K562 (cell line): ENCODE data around the gene PAF1. TPM values are rescaled to one million over a fixed set of nuclear protein-coding genes. Genes with fewer than 3 reads are reported as not detected.

Experiments used
- ADNP ChIP-seq: fragments of 200-800 bp; sonication (Bioruptor generic); IDR thresholded peaks from 2 replicates; pipeline ENCODE4 v1.6.1; 2016; ENCODE audit warnings: missing genetic modification characterization, missing compliant biosample characterization
- CEBPG ChIP-seq, 3 experiments: fragments of 200-800 bp in 1 of 3; sonication (Bioruptor generic) in 1 of 3; sonication (generic) in 1 of 3; formaldehyde crosslinking in 1 of 3; IDR thresholded peaks in 2 of 3; conservative IDR thresholded peaks in 1 of 3; 2 replicates each; pipeline versions ENCODE4 v1.6.1 to v1.8.0; 2016 to 2022; ENCODE audit warnings: missing compliant biosample characterization in 2 of 3, missing genetic modification characterization in 2 of 3, mild to moderate bottlenecking in 1 of 3, missing genetic modification reagents in 1 of 3
- FOXJ2 ChIP-seq: fragments of 200-800 bp; sonication (Bioruptor generic); IDR thresholded peaks from 2 replicates; pipeline ENCODE4 v1.6.1; 2016; ENCODE audit warnings: missing genetic modification characterization, missing compliant biosample characterization
- HMG20A ChIP-seq: fragments of 450-650 bp; formaldehyde crosslinking; conservative IDR thresholded peaks from 2 replicates; pipeline ENCODE4 v1.4.0; 2020; ENCODE audit warnings: mild to moderate bottlenecking, mixed read lengths
- HNRNPK ChIP-seq: fragments of 200-400 bp; formaldehyde crosslinking; IDR thresholded peaks from one replicate; pipeline ENCODE4 v1.6.1; 2018; ENCODE audit warnings: mild to moderate bottlenecking, low read depth, low read length; ENCODE audit not compliant: poor library complexity, severe bottlenecking
- KLF10 ChIP-seq: fragments of 250-450 bp; sonication (Bioruptor Pico); IDR thresholded peaks from 2 replicates; pipeline ENCODE4 v1.6.1; 2021; ENCODE audit warnings: matching md5 sums
- LEF1 ChIP-seq: fragments of 450-650 bp; IDR thresholded peaks from 2 replicates; pipeline ENCODE4 v1.6.1; 2016; ENCODE audit warnings: mild to moderate bottlenecking
- NR2C2 ChIP-seq, 2 experiments: fragments of 200-800 bp in 1 of 2; sonication (Bioruptor generic) in 1 of 2; sonication (generic) in 1 of 2; formaldehyde crosslinking in 1 of 2; IDR thresholded peaks; 2 replicates each; pipeline versions ENCODE4 v1.6.1 to v1.8.0; 2016 to 2022; ENCODE audit warnings: mild to moderate bottlenecking in 1 of 2, missing compliant biosample characterization in 1 of 2, missing genetic modification characterization in 1 of 2, missing genetic modification reagents in 1 of 2
- SAFB ChIP-seq: fragments of 200-400 bp; formaldehyde crosslinking; IDR thresholded peaks from 2 replicates; pipeline ENCODE4 v1.6.1; 2017; ENCODE audit warnings: low read depth, low read length, borderline replicate concordance
- SRSF1 ChIP-seq: fragments of 200-400 bp; formaldehyde crosslinking; IDR thresholded peaks from 2 replicates; pipeline ENCODE4 v1.6.1; 2017; ENCODE audit warnings: mild to moderate bottlenecking, low read depth, low read length, moderate library complexity
- ZNF431 ChIP-seq: sonication (generic); formaldehyde crosslinking; IDR thresholded peaks from 2 replicates; pipeline ENCODE4 v1.8.0; 2022; ENCODE audit warnings: mild to moderate bottlenecking, missing genetic modification reagents
- ZNF707 ChIP-seq: fragments of 250-450 bp; sonication (Bioruptor Pico); conservative IDR thresholded peaks from 2 replicates; pipeline ENCODE4 v1.8.0; 2022; ENCODE audit warnings: inconsistent platforms, mild to moderate bottlenecking, moderate library complexity
- polyA plus RNA-seq, 8 experiments: library from polyadenylated mRNA; depleted of rRNA in 4 of 8; stranded (reverse) in 5 of 8; unstranded in 3 of 8; fragments of >200 nt; fragmentation: Nextera tagmentation in 2 of 8; fragmentation: Illumina TruSeq in 1 of 8; extraction: Ambion mirVana in 2 of 8; extraction: Trizol in 1 of 8; gene quantifications; 2 replicates each; pipeline versions ENCODE4 v1.2.1 to v1.2.3, GENCODE V29; 2011 to 2014; ENCODE audit warnings: inconsistent platforms in 1 of 8, missing spikeins in 1 of 8
- total RNA-seq, 7 experiments: library from RNA; depleted of rRNA in 6 of 7; stranded (reverse); fragments of >200 nt in 6 of 7; fragmentation: Illumina TruSeq in 2 of 7; extraction: Trizol in 2 of 7; gene quantifications; 2 replicates each; pipeline versions ENCODE4 v1.2.1 to v1.2.3, GENCODE V29; 2011 to 2021; ENCODE audit warnings: low replicate concordance in 1 of 7
- TF ChIP-seq, protein P1 (sequence below): sonication (generic); formaldehyde crosslinking; IDR thresholded peaks from 2 replicates; pipeline ENCODE4 v1.8.1; 2023; ENCODE audit warnings: mild to moderate bottlenecking, missing genetic modification reagents
- TF ChIP-seq, protein P2 (sequence below): sonication (generic); formaldehyde crosslinking; IDR thresholded peaks from 2 replicates; pipeline ENCODE4 v1.8.0; 2022; ENCODE audit warnings: mild to moderate bottlenecking, missing genetic modification reagents
- TF ChIP-seq, protein P3 (sequence below): IDR thresholded peaks from 3 replicates; pipeline ENCODE4 v1.6.1; 2011; ENCODE audit warnings: borderline replicate concordance, mild to moderate bottlenecking; ENCODE audit not compliant: insufficient read length, insufficient read depth
- TF ChIP-seq, protein P4 (sequence below): fragments of 450-650 bp; IDR thresholded peaks from 2 replicates; pipeline ENCODE4 v1.6.1; 2018; ENCODE audit warnings: mild to moderate bottlenecking, low read depth; ENCODE audit not compliant: partially characterized antibody

PAF1 gene
- total and polyA plus RNA-seq, 9 of the 15 experiments (the other 6 are each of a cell fraction or from before 2014, with no cell fraction given), result 1.5 to 45.0 (median 33.8) TPM

DNA sequence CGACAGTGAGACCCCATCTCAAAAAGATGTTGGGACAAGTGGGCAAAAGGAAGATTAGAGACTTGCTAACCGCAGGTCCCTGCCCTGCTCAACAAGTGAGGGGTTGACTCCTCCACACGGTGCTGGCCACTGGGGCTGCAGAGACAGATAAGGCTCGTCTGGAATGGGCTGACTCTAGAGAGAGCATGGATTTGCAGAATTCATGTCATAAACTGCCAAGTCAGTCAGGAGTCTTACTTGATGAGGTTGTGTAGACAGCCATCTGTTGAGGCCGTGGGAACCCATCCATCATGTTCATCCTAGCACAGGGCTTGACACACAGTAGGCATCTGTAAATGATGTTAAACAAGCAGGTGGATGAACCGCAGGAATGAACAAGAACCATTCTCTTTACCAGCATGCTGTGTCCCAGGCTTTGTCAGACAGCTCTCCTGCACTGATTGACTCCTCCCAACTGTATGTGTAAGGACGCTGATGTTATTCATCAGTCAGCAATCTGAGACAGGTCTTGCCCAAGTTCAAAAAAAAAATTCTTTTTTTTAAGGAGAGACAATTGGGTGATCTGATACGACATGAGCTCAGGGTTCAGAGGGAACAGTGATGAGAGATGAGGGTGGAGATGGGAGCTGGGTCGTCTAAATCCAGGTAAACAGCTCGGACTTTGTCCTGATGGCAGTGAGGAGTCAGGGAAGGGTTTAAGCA lies 8.8 kb downstream of the PAF1 start (continued):
- TF ChIP-seq, protein P1, sequence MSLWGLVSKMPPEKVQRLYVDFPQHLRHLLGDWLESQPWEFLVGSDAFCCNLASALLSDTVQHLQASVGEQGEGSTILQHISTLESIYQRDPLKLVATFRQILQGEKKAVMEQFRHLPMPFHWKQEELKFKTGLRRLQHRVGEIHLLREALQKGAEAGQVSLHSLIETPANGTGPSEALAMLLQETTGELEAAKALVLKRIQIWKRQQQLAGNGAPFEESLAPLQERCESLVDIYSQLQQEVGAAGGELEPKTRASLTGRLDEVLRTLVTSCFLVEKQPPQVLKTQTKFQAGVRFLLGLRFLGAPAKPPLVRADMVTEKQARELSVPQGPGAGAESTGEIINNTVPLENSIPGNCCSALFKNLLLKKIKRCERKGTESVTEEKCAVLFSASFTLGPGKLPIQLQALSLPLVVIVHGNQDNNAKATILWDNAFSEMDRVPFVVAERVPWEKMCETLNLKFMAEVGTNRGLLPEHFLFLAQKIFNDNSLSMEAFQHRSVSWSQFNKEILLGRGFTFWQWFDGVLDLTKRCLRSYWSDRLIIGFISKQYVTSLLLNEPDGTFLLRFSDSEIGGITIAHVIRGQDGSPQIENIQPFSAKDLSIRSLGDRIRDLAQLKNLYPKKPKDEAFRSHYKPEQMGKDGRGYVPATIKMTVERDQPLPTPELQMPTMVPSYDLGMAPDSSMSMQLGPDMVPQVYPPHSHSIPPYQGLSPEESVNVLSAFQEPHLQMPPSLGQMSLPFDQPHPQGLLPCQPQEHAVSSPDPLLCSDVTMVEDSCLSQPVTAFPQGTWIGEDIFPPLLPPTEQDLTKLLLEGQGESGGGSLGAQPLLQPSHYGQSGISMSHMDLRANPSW (CRISPR knock-in tag), result no peak
- TF ChIP-seq SAFB (no peak), KLF10 (CRISPR knock-in tag) (no peak), FOXJ2 (tag) (no peak), ZNF431 (0 out of 2 replicates have a peak, but pooled peaks have one; percentile 39), CEBPG (CRISPR knock-in tag; IDR thresholded peaks at IDR 0.05) (no peak), CEBPG (tag; conservative IDR thresholded peaks at IDR 0.05 in 1 of 2, IDR thresholded peaks at IDR 0.05 in 1 of 2) (no peak), LEF1 (peak; percentile 34; the same call in 1 of the 2 replicates), ZNF707 (CRISPR knock-in tag) (no peak), SRSF1 (no peak), ADNP (tag) (no peak), HMG20A (CRISPR knock-in tag) (no peak), HNRNPK (no peak), NR2C2 (CRISPR knock-in tag; IDR thresholded peaks at IDR 0.05) (0 out of 2 replicates have a peak, but pooled peaks have one; percentile 22), NR2C2 (tag; IDR thresholded peaks at IDR 0.05) (0 out of 2 replicates have a peak, but pooled peaks have one; percentile 24)
- TF ChIP-seq, protein P2, sequence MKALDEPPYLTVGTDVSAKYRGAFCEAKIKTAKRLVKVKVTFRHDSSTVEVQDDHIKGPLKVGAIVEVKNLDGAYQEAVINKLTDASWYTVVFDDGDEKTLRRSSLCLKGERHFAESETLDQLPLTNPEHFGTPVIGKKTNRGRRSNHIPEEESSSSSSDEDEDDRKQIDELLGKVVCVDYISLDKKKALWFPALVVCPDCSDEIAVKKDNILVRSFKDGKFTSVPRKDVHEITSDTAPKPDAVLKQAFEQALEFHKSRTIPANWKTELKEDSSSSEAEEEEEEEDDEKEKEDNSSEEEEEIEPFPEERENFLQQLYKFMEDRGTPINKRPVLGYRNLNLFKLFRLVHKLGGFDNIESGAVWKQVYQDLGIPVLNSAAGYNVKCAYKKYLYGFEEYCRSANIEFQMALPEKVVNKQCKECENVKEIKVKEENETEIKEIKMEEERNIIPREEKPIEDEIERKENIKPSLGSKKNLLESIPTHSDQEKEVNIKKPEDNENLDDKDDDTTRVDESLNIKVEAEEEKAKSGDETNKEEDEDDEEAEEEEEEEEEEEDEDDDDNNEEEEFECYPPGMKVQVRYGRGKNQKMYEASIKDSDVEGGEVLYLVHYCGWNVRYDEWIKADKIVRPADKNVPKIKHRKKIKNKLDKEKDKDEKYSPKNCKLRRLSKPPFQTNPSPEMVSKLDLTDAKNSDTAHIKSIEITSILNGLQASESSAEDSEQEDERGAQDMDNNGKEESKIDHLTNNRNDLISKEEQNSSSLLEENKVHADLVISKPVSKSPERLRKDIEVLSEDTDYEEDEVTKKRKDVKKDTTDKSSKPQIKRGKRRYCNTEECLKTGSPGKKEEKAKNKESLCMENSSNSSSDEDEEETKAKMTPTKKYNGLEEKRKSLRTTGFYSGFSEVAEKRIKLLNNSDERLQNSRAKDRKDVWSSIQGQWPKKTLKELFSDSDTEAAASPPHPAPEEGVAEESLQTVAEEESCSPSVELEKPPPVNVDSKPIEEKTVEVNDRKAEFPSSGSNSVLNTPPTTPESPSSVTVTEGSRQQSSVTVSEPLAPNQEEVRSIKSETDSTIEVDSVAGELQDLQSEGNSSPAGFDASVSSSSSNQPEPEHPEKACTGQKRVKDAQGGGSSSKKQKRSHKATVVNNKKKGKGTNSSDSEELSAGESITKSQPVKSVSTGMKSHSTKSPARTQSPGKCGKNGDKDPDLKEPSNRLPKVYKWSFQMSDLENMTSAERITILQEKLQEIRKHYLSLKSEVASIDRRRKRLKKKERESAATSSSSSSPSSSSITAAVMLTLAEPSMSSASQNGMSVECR, result no peak
- TF ChIP-seq, protein P3, sequence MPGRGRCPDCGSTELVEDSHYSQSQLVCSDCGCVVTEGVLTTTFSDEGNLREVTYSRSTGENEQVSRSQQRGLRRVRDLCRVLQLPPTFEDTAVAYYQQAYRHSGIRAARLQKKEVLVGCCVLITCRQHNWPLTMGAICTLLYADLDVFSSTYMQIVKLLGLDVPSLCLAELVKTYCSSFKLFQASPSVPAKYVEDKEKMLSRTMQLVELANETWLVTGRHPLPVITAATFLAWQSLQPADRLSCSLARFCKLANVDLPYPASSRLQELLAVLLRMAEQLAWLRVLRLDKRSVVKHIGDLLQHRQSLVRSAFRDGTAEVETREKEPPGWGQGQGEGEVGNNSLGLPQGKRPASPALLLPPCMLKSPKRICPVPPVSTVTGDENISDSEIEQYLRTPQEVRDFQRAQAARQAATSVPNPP, result no peak
- TF ChIP-seq, protein P4, sequence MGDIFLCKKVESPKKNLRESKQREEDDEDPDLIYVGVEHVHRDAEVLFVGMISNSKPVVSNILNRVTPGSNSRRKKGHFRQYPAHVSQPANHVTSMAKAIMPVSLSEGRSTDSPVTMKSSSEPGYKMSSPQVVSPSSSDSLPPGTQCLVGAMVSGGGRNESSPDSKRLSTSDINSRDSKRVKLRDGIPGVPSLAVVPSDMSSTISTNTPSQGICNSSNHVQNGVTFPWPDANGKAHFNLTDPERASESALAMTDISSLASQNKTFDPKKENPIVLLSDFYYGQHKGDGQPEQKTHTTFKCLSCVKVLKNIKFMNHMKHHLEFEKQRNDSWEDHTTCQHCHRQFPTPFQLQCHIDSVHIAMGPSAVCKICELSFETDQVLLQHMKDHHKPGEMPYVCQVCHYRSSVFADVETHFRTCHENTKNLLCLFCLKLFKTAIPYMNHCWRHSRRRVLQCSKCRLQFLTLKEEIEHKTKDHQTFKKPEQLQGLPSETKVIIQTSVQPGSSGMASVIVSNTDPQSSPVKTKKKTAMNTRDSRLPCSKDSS, result no peak
